Large intestine (tissue), 3 donors: ENCODE data around the gene KLHL22. TPM values are rescaled to one million over a fixed set of nuclear protein-coding genes. Genes with fewer than 3 reads are reported as not detected.

Source experiments
- DNase-seq, 2 donors: peaks; one replicate each; pipeline versions ENCODE4 v3.0.0 to v3.0.0-alpha.2; 2013
- H3K27ac ChIP-seq: one replicate; pipeline ENCODE4 v1.5.1; 2013; ENCODE audit warnings: low read length
- H3K27me3 ChIP-seq: 2 replicates; pipeline ENCODE4 v1.6.1; 2013; ENCODE audit warnings: low read length; ENCODE audit not compliant: control insufficient read depth, insufficient read depth
- H3K36me3 ChIP-seq: 2 replicates; pipeline ENCODE4 v1.6.1; 2013; ENCODE audit warnings: low read length; ENCODE audit not compliant: control insufficient read depth, insufficient read depth
- H3K4me1 ChIP-seq: one replicate; pipeline ENCODE4 v1.6.1; 2013; ENCODE audit warnings: low read length; ENCODE audit not compliant: control insufficient read depth, insufficient read depth
- H3K4me3 ChIP-seq: one replicate; pipeline ENCODE4 v1.5.1; 2013; ENCODE audit warnings: low read length
- H3K9me3 ChIP-seq: one replicate; pipeline ENCODE4 v1.6.1; 2013; ENCODE audit warnings: mild to moderate bottlenecking, low read depth, low read length, moderate library complexity; ENCODE audit not compliant: control insufficient read depth
- WGBS: methylation state at CpG from one replicate; pipeline ENCODE4 v1.1.5; 2013; ENCODE audit warnings: low lambda C conversion rate; ENCODE audit not compliant: insufficient coverage; 5-methylcytosine and 5-hydroxymethylcytosine counted together
- polyA plus RNA-seq: library from polyadenylated mRNA; unstranded; fragments of 120-200 nt; gene quantifications from one replicate; pipeline ENCODE4 v1.2.1, GENCODE V29; 2013

The KLHL22 gene
- polyA plus RNA-seq, 1 donor = 18.5 TPM

DNA sequence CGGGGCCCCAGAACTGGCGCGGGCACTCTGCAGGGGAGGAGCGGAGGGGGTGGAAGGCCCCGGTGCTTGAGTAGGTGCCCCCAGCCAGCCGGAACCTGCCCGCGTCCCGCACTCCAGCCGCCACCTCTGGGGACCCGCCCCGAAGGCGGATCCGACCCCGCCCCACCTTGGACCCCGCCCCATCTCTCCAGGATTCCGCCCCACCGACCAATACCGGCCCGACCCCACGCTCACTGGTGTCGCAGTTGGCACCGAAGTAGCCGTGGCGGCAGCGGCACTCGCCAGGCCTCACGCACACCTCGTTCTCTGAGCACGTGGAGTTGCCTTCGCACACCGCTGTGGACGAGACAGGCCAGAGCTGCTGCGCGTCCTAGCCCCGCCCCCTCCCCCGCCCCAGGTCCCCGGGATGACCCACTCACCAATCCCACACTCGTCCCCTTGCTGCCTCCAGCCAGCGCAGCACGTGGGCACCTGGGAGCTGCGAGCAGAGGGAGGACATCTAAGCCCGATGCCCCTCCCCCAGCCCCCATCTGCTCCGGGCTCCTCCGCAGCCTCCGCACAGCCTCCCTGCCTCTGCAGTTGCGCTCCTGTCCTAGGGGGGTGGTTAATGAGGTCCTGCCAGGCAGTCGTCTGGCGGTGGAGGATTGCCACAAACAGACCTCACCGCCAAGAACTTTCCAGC, 63.9 kb downstream of the KLHL22 start:
- H3K27me3 ChIP-seq = peaks cover 91% of the 10 kb centered on the region
- no CpG with 5 or more reads among the region's 50 CpGs for WGBS
- H3K36me3 ChIP-seq = peaks cover 5% of the 10 kb centered on the region
- H3K9me3 ChIP-seq = peaks cover 10% of the 10 kb centered on the region
- no peak overlapping the region for H3K4me3 ChIP-seq
- no peak overlapping the region for H3K27ac ChIP-seq
- H3K4me1 ChIP-seq = peaks cover 25% of the 10 kb centered on the region
- no peak for DNase-seq

DNA sequence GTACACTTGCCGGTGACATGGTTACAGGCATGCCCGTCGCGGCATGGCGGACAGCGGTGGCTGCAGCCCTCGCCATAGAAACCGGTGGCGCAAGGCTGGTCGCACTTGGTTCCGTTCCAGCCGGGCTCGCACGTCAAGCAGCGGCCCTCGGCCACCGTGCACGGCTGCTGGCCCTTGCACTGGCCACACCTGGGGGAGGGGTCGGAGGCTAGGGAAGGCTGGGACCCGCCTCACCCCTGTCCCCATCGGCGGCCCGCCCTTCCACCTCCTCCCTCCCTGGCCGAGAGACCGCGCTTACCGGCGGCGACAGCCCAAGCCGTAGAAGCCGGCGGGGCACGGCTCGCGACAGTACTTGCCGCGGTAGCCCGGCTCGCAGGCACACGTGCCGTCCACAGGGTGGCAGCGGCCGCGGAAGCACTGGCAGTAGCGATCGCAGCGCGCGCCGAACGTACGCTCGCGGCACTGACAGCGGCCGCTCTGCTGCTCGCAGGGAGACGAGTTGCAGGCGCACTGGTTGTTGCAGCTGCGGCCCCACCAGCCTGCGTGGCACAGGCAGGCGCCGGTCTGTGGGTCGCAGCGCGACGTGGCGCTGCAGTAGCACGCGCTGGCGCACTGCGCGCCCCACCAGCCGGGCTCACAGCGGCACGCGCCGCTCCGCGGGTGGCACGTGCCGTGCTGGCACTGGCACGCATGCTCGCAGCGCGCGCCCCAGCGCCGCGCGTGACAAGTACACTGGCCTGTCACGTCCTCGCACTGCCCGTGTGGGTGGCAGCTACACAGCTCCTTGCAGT, 64.7 kb downstream of the KLHL22 start:
- peaks cover 9% of the 10 kb centered on the region for H3K9me3 ChIP-seq
- no CpG with 5 or more reads among the region's 94 CpGs for WGBS
- peaks cover 5% of the 10 kb centered on the region for H3K36me3 ChIP-seq
- H3K27ac ChIP-seq = no peak overlapping the region
- DNase-seq = peak in 1 of 2 donors; percentile 51
- H3K4me3 ChIP-seq = no peak overlapping the region
- H3K4me1 ChIP-seq = peaks cover 23% of the 10 kb centered on the region
- H3K27me3 ChIP-seq = peaks cover 93% of the 10 kb centered on the region

DNA sequence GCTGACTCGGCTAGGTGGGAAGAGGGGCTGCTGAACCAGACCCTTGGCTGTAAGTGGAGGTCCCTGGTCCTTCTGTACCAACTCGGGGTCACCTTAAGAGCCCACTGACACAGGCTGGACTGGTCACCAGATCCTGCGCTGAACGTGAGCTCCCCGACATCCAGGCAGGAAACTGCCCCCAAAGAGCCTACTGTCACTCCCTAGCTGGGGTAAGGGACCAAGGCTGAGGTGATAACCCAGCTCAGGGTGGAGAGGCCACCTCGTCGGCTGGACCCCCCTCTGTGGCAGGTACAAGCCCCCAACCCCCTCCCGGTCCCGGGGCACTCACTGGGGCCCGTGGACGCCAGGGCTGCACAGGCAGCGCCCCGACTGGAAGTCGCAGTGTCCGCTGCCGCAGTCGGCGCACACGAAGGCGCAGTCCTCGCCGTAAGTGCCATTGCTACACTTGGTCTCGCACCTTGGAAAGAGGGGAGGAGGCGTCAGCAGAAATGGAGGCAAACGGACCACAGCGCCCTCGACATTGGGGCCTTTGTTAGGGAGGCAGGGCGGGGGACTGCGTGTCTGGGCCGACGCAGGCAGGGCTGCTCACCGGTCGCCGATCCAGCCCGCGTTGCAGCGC, 65.4 kb downstream of the KLHL22 start:
- Histone ChIP-seq H3K36me3 (peaks cover 5% of the 10 kb centered on the region), H3K27me3 (peaks cover 86% of the 10 kb centered on the region), H3K9me3 (peaks cover 9% of the 10 kb centered on the region), H3K27ac (no peak overlapping the region), H3K4me3 (no peak overlapping the region), H3K4me1 (peaks cover 16% of the 10 kb centered on the region)
- DNase-seq = no peak
- WGBS = no CpG with 5 or more reads among the region's 37 CpGs

DNA sequence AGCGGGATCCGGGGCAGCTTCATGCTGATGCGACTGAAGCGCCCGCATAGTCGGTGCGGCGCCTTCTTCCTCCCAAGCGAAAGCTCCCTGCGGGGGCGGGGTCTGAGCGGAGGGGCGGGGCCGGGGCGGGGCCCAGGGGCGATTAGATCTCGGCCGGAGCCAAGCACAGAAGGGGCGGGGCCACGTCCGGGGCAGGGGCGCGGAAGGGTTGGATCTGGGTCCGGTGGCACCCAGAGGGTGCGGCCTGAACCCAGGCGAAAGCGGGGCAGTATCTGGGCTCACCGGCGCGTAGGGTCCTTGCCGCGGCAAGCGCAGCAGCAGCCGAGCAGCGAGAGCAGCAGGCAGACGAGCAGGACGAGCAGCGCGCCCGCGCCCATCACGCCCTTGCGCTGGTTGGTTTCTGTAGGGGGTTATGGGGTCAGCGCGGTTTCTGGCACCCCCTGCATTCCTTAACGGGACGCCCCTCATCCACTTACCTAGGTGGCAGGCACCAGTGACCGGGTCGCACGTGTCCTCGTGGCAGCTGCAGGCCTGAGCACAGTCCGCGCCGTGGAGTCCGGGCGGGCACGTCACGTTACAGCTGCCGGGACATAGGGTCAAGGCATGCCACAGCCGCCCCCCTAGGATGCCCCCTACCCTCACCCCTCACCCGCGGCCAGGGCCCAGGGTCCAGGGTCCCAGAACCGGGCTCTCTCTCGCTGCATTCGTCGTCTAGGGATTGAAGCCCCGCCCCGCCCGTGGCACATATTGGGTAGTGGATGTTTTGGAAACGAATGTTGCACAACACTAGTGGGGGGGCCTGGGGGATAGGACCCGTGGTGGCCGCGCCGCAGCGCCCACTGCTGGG, 66.1 kb downstream of the KLHL22 start:
- Histone ChIP-seq H3K4me1 (peaks cover 15% of the 10 kb centered on the region), H3K4me3 (peak overlapping the region; percentile 31), H3K27me3 (peaks cover 84% of the 10 kb centered on the region), H3K27ac (no peak overlapping the region), H3K9me3 (peaks cover 9% of the 10 kb centered on the region), H3K36me3 (peaks cover 10% of the 10 kb centered on the region)
- peak in 1 of 2 donors; percentile 60 for DNase-seq
- 12% methylated on average over 5 of the region's 75 CpGs for WGBS

DNA sequence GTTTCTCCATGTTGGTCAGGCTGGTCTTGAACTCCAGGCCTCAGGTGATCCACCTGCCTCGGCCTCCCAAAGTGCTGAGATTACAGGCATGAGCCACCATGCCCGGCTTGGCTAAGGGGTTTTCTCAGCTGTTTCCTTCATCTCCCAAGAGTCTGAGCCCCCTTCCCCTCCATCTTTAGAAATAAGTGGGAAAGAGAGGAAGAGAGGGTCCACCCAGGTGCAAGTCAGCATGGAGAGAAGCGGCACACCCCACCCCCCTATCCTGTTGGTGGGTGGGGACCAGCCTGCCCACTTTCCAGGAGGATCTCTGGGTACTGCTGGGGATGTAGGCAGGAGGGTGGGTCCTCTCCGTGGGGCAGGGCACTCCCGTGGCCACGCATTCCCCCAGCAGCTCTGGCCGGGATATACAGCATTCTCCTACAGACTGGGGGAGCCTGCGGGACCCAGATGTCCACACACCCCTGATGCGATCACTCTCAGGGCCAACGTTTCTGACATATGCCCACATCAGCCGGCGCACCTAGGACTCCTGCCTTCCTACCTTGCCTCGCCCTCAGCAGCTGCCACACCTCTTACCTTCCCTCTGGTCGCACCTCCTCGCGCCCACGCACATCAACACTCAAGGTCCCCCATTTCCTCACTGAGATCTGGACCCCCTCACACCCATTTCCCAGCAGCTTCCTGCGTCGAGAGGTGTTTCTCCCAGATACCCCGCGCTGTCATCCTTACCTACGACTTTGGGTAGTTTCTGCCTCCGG, 66.9 kb downstream of the KLHL22 start:
- no peak for DNase-seq
- peaks cover 82% of the 10 kb centered on the region for H3K27me3 ChIP-seq
- peaks cover 10% of the 10 kb centered on the region for H3K36me3 ChIP-seq
- H3K27ac ChIP-seq = no peak overlapping the region
- H3K4me1 ChIP-seq = peaks cover 15% of the 10 kb centered on the region
- 20% methylated on average over 1 of the region's 23 CpGs for WGBS
- peak overlapping the region; percentile 23 for H3K4me3 ChIP-seq
- H3K9me3 ChIP-seq = peaks cover 9% of the 10 kb centered on the region

DNA sequence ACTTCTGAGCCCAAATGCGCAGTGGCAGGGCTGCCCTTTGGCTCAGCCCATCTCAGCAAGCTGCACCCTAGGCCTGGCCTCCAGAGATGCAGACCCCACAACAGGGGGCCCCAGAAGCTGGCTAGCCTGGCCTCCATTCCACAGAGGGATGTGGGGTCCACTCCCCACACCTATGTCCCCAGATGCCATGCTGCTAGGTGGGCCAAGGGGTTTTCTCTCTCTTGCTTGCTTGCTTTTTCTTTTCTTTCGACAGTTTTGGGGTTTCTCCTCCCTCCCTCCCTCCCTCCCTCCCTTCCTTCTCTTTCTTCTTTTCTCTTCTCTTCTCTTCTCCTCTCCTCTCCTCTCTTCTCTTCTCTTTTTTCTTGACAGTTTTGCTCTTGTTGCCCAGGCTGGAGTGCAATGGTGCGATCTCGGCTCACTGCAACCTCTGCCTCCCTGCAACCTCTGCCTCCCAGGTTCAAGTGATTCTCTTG, 67.6 kb downstream of the KLHL22 start:
- Histone ChIP-seq H3K36me3 (peaks cover 10% of the 10 kb centered on the region), H3K4me3 (no peak overlapping the region), H3K27me3 (peaks cover 79% of the 10 kb centered on the region), H3K9me3 (peaks cover 9% of the 10 kb centered on the region), H3K4me1 (peaks cover 15% of the 10 kb centered on the region), H3K27ac (no peak overlapping the region)
- 100% methylated on average over 1 of the region's 4 CpGs for WGBS
- DNase-seq = no peak

DNA sequence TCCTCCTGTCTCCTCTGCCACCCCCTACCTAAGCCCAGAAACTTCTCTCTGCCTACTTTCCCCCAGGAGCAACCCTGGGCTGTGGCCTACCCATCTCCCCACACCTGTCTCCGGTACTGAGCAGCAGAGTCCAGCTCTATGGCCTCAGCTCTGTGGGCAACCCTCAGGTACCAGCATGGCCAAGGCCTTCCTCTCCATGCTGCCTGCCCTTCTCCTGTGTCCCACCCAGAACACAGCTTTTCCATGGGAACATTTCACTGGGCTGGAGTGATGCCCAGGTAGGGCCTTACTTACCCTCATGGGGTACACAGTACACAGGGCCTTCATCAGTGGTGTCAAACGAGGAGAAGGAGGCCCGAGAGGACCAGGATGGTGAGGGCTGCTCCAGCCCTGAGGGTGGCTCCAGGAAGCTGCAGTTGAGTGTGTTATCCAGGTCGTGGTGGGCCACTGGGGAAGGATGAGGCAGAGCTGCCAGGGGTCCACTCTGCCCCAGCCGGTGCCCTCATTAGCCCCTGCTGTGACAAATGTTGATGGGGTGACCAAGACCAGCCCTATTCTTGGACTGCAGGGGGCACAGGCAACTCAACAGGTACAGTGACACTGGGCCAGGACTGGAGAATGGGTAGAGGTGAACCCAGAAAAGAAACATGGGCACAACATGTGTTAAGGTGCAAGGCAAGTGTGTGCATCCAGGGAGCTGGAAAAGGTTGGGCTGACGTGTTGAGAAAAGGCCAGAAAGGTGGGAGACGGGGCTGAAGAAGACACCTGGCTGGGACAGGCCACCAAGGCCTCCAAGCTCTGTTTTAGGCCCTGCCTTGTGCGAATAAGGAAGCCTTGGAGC, 68.3 kb downstream of the KLHL22 start:
- Histone ChIP-seq H3K36me3 (peaks cover 10% of the 10 kb centered on the region), H3K9me3 (peaks cover 9% of the 10 kb centered on the region), H3K4me1 (peaks cover 15% of the 10 kb centered on the region), H3K27ac (no peak overlapping the region), H3K27me3 (peaks cover 74% of the 10 kb centered on the region), H3K4me3 (no peak overlapping the region)
- no CpG with 5 or more reads among the region's 8 CpGs for WGBS
- no peak for DNase-seq

DNA sequence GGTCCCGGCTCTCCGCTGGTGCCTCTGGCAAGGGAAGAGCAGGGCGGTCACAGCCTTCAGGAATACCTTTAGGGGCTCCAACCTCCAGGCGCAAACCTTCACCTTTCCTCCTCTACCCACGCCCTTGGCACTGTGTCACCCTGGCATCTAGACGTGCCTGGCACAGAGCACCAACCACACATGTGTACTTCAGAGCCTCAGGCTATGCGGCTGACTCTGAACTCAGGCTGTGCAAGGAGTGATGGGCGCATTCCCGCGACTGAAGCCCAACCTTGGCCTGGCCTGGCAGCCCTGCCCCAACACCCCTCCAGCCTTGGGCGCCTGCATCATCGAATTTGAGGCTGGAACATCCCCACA, 69.4 kb downstream of the KLHL22 start:
- no CpG with 5 or more reads among the region's 12 CpGs for WGBS
- H3K4me1 ChIP-seq = peaks cover 15% of the 10 kb centered on the region
- peaks cover 9% of the 10 kb centered on the region for H3K9me3 ChIP-seq
- DNase-seq = no peak
- peaks cover 63% of the 10 kb centered on the region for H3K27me3 ChIP-seq
- no peak overlapping the region for H3K27ac ChIP-seq
- H3K4me3 ChIP-seq = no peak overlapping the region
- peaks cover 10% of the 10 kb centered on the region for H3K36me3 ChIP-seq
